K562 (cell line): Measurements from ENCODE around the gene KIF3B. TPM values are rescaled to one million over a fixed set of nuclear protein-coding genes. Genes with fewer than 3 reads are reported as not detected.

Experiments
- ATF6 ChIP-seq: sonication (generic); formaldehyde crosslinking; IDR thresholded peaks from 2 replicates; pipeline ENCODE4 v1.4.0; 2020; ENCODE audit warnings: mild to moderate bottlenecking, missing genetic modification reagents
- CCNT2 ChIP-seq: IDR thresholded peaks from 2 replicates; pipeline ENCODE4 v1.6.1; 2011; ENCODE audit warnings: borderline replicate concordance, low read depth, mild to moderate bottlenecking, moderate library complexity, mixed read lengths, low read length; ENCODE audit not compliant: insufficient read length; ENCODE audit errors: extremely low read depth
- ELF4 ChIP-seq: fragments of 450-650 bp; formaldehyde crosslinking; IDR thresholded peaks from 2 replicates; pipeline ENCODE4 v1.4.0; 2022; ENCODE audit warnings: missing genetic modification characterization
- ETS1 ChIP-seq: conservative IDR thresholded peaks from 2 replicates; pipeline ENCODE4 v1.6.1; 2011; ENCODE audit warnings: low read depth, mild to moderate bottlenecking, low read length; ENCODE audit not compliant: control insufficient read depth
- FOXK2 ChIP-seq, 2 experiments: fragments of 450-650 bp; IDR thresholded peaks in 1 of 2; conservative IDR thresholded peaks in 1 of 2; 2 replicates each; pipeline ENCODE4 v1.6.1; 2016; ENCODE audit warnings: low read depth in 2 of 2, mild to moderate bottlenecking in 1 of 2
- LCOR ChIP-seq: sonication (generic); formaldehyde crosslinking; IDR thresholded peaks from 2 replicates; pipeline ENCODE4 v1.8.0; 2022; ENCODE audit warnings: mild to moderate bottlenecking, missing genetic modification reagents
- NR2C2 ChIP-seq, 2 experiments: fragments of 200-800 bp in 1 of 2; sonication (Bioruptor generic) in 1 of 2; sonication (generic) in 1 of 2; formaldehyde crosslinking in 1 of 2; IDR thresholded peaks; 2 replicates each; pipeline versions ENCODE4 v1.6.1 to v1.8.0; 2016 to 2022; ENCODE audit warnings: mild to moderate bottlenecking in 1 of 2, missing compliant biosample characterization in 1 of 2, missing genetic modification characterization in 1 of 2, missing genetic modification reagents in 1 of 2
- NRF1 ChIP-seq, 2 experiments: fragments of 450-650 bp; IDR thresholded peaks in 1 of 2; conservative IDR thresholded peaks in 1 of 2; 2 replicates each; pipeline ENCODE4 v1.6.1; 2014; ENCODE audit warnings: mild to moderate bottlenecking in 2 of 2
- POLR2AphosphoS5 ChIP-seq: IDR thresholded peaks from 2 replicates; pipeline ENCODE4 v1.6.1; 2011; ENCODE audit warnings: mild to moderate bottlenecking, low read depth, low read length, moderate library complexity; ENCODE audit not compliant: control insufficient read depth, insufficient read depth
- SAP30 ChIP-seq: fragments of 200-600 bp; sonication (generic); IDR thresholded peaks from 2 replicates; pipeline ENCODE4 v1.6.1; 2012; ENCODE audit warnings: borderline replicate concordance, low read depth, mild to moderate bottlenecking, moderate library complexity, low read length, control low read depth, inconsistent platforms; ENCODE audit not compliant: insufficient read depth, poor library complexity, severe bottlenecking
- SUPT5H ChIP-seq: fragments of 450-650 bp; IDR thresholded peaks from 2 replicates; pipeline ENCODE4 v1.6.1; 2016
- YY1 ChIP-seq, 3 experiments: IDR thresholded peaks; 2 replicates each; pipeline ENCODE4 v1.6.1; 2011; ENCODE audit warnings: low read length in 2 of 3, mild to moderate bottlenecking in 2 of 3, moderate library complexity in 2 of 3, borderline replicate concordance in 1 of 3, control low read depth in 1 of 3, low read depth in 1 of 3; ENCODE audit not compliant: insufficient read depth in 3 of 3, insufficient replicate concordance in 2 of 3, control insufficient read depth in 1 of 3, insufficient read length in 1 of 3; ENCODE audit errors: extremely low read depth in 1 of 3
- ZBTB2 ChIP-seq: fragments of 450-650 bp; IDR thresholded peaks from 2 replicates; pipeline ENCODE4 v1.6.1; 2016; ENCODE audit warnings: antibody characterized with exemption
- polyA plus RNA-seq, 8 experiments: library from polyadenylated mRNA; depleted of rRNA in 4 of 8; stranded (reverse) in 5 of 8; unstranded in 3 of 8; fragments of >200 nt; fragmentation: Nextera tagmentation in 2 of 8; fragmentation: Illumina TruSeq in 1 of 8; extraction: Ambion mirVana in 2 of 8; extraction: Trizol in 1 of 8; gene quantifications; 2 replicates each; pipeline versions ENCODE4 v1.2.1 to v1.2.3, GENCODE V29; 2011 to 2014; ENCODE audit warnings: inconsistent platforms in 1 of 8, missing spikeins in 1 of 8
- total RNA-seq, 7 experiments: library from RNA; depleted of rRNA in 6 of 7; stranded (reverse); fragments of >200 nt in 6 of 7; fragmentation: Illumina TruSeq in 2 of 7; extraction: Trizol in 2 of 7; gene quantifications; 2 replicates each; pipeline versions ENCODE4 v1.2.1 to v1.2.3, GENCODE V29; 2011 to 2021; ENCODE audit warnings: low replicate concordance in 1 of 7

Gene KIF3B
- total and polyA plus RNA-seq, 9 of the 15 experiments (the other 6 are each of a cell fraction or from before 2014, with no cell fraction given): 2.9 to 12.3 (median 8.6) TPM

GRCh38 chr20:32358883-32359632 lies 81.6 kb downstream of the KIF3B start (continued):
- TF ChIP-seq NR2C2 (CRISPR knock-in tag; IDR thresholded peaks at IDR 0.05) (peak; percentile 74), NR2C2 (tag; IDR thresholded peaks at IDR 0.05) (no peak), YY1 (IDR thresholded peaks at IDR 0.05; ENCODE audit: borderline replicate concordance in 1 of 3, control insufficient read depth in 1 of 3, extremely low read depth in 1 of 3, insufficient read depth in 3 of 3, insufficient read length in 1 of 3, insufficient replicate concordance in 2 of 3, low read depth in 1 of 3, low read length in 2 of 3) (peak in 1 of 3 experiments; percentile 8), FOXK2 (conservative IDR thresholded peaks at IDR 0.05 in 1 of 2, IDR thresholded peaks at IDR 0.05 in 1 of 2; ENCODE audit: low read depth in 2 of 2) (no peak), POLR2AphosphoS5 (peak; percentile 47; the same call in 1 of the 2 replicates), NRF1 (conservative IDR thresholded peaks at IDR 0.05 in 1 of 2, IDR thresholded peaks at IDR 0.05 in 1 of 2) (peak in 1 of 2 experiments; percentile 37; a peak in 1 of 4 replicates), ELF4 (no peak), ATF6 (0 out of 2 replicates have a peak, but pooled peaks have one; percentile 46), ZBTB2 (0 out of 2 replicates have a peak, but pooled peaks have one; percentile 23), SAP30 (peak; percentile 85), ETS1 (0 out of 2 replicates have a peak, but pooled peaks have one; percentile 64), CCNT2 (peak; percentile 25), SUPT5H (peak; percentile 71), LCOR (0 out of 2 replicates have a peak, but pooled peaks have one; percentile 44)
